Fibroblast of the aortic adventitia (primary cell): ENCODE measurements around the gene RABGGTB. TPM values are rescaled to one million over a fixed set of nuclear protein-coding genes. Genes with fewer than 3 reads are reported as not detected.
A peak's percentile ranks its signal among the peaks of the same experiment; 100 is the strongest.

Experiments
- DNase-seq: peaks from one replicate; pipeline ENCODE4 v3.0.0-alpha.2; 2010; ENCODE audit warnings: low read depth
- H3K4me3 ChIP-seq: 2 replicates; pipeline ENCODE4 v1.5.1; 2011; ENCODE audit warnings: low read depth, mild to moderate bottlenecking, control low read depth, low read length, moderate library complexity
- total RNA-seq: library from RNA; depleted of rRNA; stranded (reverse); fragments of >200 nt; gene quantifications from 2 replicates; pipeline ENCODE4 v1.2.3, GENCODE V29; 2012; ENCODE audit warnings: low replicate concordance
- TF ChIP-seq, protein P1 (sequence below): IDR thresholded peaks from 2 replicates; pipeline ENCODE4 v1.5.1; 2011; ENCODE audit warnings: mild to moderate bottlenecking, low read length, control low read depth, inconsistent platforms; ENCODE audit not compliant: insufficient read depth

RABGGTB gene
- total RNA-seq, 1 donor = 82.5 TPM

DNA sequence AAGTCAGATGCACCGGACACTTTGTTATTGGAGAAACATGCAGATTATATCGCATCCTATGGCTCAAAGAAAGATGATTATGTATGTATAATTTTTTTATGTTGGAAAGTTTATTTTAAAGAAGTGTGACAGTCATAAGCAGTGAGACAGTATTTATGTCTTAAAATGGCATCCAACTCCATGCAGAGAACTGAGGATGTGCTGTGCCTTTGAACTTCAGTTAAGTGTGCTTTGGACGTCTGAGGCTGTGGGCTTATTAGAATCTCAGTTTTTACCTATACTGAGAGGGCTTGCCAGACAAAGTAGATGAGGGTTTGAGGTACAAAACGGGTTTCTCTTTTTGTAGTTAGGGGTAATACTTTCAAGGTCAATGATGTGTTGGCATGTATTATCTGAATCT is 1.5 kb downstream of the RABGGTB start:
- TF ChIP-seq, protein P1, sequence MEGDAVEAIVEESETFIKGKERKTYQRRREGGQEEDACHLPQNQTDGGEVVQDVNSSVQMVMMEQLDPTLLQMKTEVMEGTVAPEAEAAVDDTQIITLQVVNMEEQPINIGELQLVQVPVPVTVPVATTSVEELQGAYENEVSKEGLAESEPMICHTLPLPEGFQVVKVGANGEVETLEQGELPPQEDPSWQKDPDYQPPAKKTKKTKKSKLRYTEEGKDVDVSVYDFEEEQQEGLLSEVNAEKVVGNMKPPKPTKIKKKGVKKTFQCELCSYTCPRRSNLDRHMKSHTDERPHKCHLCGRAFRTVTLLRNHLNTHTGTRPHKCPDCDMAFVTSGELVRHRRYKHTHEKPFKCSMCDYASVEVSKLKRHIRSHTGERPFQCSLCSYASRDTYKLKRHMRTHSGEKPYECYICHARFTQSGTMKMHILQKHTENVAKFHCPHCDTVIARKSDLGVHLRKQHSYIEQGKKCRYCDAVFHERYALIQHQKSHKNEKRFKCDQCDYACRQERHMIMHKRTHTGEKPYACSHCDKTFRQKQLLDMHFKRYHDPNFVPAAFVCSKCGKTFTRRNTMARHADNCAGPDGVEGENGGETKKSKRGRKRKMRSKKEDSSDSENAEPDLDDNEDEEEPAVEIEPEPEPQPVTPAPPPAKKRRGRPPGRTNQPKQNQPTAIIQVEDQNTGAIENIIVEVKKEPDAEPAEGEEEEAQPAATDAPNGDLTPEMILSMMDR = no peak
- H3K4me3 ChIP-seq = peak overlapping the region; percentile 98
- DNase-seq = no peak

GRCh38 chr1:75789988-75790387 is 3.9 kb downstream of the RABGGTB start:
- H3K4me3 ChIP-seq = peak overlapping the region; percentile 9

GRCh38 chr1:75791022-75791421 is 5.0 kb downstream of the RABGGTB start:
- DNase-seq = peak; percentile 23
- TF ChIP-seq, protein P1 = no peak
- H3K4me3 ChIP-seq = no peak overlapping the region

More at GRCh38 chr1:75789988-75790387, 3.9 kb downstream of the RABGGTB start:
- no peak for DNase-seq
- TF ChIP-seq, protein P1 = no peak

DNA sequence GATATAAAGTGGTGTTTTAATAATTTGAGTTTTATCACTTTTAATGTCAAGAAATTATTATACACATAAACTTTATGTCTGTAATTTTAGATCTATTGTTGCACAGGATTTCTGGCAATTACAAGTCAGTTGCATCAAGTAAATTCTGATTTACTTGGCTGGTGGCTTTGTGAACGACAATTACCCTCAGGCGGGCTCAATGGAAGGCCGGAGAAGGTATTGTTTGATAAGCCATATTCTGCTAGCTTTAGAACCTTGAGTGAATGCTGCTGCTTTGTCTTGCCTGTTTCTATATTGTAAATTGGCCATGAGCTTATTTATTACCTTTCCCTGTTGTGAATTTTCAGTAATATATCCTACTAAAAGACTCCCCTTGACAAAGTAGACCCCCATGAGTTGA is 6.0 kb downstream of the RABGGTB start:
- TF ChIP-seq, protein P1 = no peak
- no peak for DNase-seq
- no peak overlapping the region for H3K4me3 ChIP-seq

GRCh38 chr1:75794382-75794781 is 8.3 kb downstream of the RABGGTB start:
- H3K4me3 ChIP-seq = no peak overlapping the region
- DNase-seq = no peak
- TF ChIP-seq, protein P1 = no peak

DNA sequence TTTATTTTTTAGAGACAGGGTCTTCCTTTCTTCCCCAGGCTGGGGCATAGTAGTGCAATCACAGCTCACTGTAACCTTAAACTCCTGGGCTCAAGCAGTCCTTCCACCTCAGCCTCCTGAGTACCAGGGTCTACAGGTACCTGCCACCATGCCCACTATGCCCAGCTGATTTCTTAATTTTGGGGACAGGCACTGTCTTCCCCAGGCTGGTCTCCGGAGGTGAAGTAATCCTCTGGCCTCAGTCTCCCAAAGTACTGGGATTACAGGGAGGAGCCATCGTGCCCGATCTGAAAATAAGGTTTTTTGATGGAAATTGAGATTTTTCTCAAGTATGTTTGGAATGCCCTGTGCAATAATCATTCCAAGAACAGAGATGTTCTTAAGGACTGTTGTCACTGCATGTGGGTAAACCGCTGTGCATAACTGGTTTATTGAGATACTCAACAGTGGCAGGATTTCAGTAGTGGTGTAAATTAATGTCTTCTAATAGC is 9.7 kb downstream of the RABGGTB start:
- TF ChIP-seq, protein P1 = no peak

More for the DNA sequence above, 9.7 kb downstream of the RABGGTB start:
- DNase-seq = no peak
- H3K4me3 ChIP-seq = no peak overlapping the region
